ENCODE results near the gene MROH8.

The MROH8 gene

DNA sequence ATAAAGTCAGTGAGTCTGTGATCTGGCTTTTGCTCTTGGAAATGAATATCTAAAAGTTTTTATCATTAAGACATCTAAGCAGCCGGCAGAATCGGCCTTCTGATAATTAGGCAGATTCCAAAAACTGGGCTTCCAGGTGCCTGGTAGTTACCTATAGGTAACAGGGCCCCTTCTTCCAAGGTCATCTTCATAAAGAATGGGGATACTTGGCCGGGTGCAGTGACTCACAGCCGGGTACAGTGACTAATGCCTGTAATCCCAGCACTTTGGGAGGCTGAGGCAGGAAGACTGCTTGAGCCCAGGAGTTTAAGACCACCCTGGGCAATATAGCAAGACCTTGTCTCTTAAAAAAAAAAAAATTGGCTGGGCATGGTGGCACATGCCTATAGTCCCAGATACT, 70.7 kb downstream of the MROH8 start:
- Histone ChIP-seq H3K4me1 (ENCODE audit: control insufficient read depth, insufficient read depth, low read length) (no peaks in the 10 kb centered on the region), H3K27me3 (ENCODE audit: control insufficient read depth, insufficient read depth, low read length) (no peaks in the 10 kb centered on the region), H3K9ac (ENCODE audit: low read depth, low read length) (no peak overlapping the region), H3K36me3 (ENCODE audit: control insufficient read depth, insufficient read depth, low read length) (no peaks in the 10 kb centered on the region), H3K9me3 (ENCODE audit: control insufficient read depth, insufficient read depth, low read length) (no peaks in the 10 kb centered on the region), H3K4me3 (ENCODE audit: low read depth, low read length) (no peak overlapping the region)

DNA sequence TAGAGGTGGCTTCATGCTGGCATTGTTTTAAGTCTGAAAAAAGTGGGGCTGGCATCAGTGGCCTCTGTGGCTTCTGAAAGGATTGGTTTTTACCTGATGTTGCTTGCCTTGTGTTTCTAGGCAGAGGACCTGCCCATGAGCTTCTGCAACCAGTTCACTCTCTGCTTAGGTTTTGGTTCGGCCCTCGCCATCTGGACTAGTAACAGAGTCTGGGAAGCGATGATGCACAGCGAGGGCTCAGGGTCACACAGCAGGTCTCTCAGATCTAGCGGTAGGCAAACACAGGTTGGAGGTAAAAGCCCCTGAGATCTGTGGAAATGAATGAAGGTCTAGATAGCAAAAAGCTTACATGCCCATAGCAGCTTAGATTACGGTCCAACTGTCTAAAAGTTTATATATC, 76.8 kb downstream of the MROH8 start:
- Histone ChIP-seq H3K9ac (ENCODE audit: low read depth, low read length) (no peak overlapping the region), H3K4me1 (ENCODE audit: control insufficient read depth, insufficient read depth, low read length) (no peaks in the 10 kb centered on the region), H3K36me3 (ENCODE audit: control insufficient read depth, insufficient read depth, low read length) (no peaks in the 10 kb centered on the region), H3K9me3 (ENCODE audit: control insufficient read depth, insufficient read depth, low read length) (no peaks in the 10 kb centered on the region), H3K27me3 (ENCODE audit: control insufficient read depth, insufficient read depth, low read length) (no peaks in the 10 kb centered on the region), H3K4me3 (ENCODE audit: low read depth, low read length) (no peak overlapping the region)

DNA sequence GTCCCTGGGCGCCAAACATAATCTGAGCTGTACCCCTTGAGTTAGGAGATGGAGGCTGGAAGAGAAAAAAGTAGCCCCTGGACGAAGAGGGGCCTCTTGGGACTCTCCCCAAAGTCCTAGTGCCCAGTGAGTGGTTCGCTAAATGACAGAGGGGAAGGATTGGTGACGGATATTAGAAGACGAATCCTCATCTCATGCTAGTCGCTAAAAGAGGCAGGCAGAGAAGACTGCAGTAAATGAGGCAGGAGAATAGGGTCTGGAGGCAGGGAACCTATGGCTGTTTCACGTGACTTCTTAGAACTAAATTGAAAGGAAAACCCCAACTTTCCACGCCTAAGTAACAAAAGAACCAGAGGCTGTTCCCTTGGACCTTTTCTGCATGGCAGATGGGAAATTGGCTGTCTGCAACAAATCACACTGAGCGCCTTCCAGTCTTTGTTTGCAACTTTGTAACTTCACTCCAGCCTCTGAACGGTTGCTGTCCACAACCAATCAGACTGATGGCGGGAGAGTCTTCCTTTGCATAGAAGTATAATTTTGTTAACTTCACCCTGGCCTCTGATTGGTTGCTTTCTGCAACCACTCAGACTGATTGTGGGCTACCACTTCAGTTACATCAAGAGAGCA, 82.8 kb downstream of the MROH8 start:
- H3K4me1 ChIP-seq (ENCODE audit: control insufficient read depth, insufficient read depth, low read length), result peaks cover 4% of the 10 kb centered on the region
- H3K9me3 ChIP-seq (ENCODE audit: control insufficient read depth, insufficient read depth, low read length), result no peaks in the 10 kb centered on the region
- no peaks in the 10 kb centered on the region for H3K36me3 ChIP-seq (ENCODE audit: control insufficient read depth, insufficient read depth, low read length)
- peak overlapping the region; percentile 97 for H3K9ac ChIP-seq (ENCODE audit: low read depth, low read length)
- H3K27me3 ChIP-seq (ENCODE audit: control insufficient read depth, insufficient read depth, low read length), result no peaks in the 10 kb centered on the region
- H3K4me3 ChIP-seq (ENCODE audit: low read depth, low read length), result peak overlapping the region; percentile 68

DNA sequence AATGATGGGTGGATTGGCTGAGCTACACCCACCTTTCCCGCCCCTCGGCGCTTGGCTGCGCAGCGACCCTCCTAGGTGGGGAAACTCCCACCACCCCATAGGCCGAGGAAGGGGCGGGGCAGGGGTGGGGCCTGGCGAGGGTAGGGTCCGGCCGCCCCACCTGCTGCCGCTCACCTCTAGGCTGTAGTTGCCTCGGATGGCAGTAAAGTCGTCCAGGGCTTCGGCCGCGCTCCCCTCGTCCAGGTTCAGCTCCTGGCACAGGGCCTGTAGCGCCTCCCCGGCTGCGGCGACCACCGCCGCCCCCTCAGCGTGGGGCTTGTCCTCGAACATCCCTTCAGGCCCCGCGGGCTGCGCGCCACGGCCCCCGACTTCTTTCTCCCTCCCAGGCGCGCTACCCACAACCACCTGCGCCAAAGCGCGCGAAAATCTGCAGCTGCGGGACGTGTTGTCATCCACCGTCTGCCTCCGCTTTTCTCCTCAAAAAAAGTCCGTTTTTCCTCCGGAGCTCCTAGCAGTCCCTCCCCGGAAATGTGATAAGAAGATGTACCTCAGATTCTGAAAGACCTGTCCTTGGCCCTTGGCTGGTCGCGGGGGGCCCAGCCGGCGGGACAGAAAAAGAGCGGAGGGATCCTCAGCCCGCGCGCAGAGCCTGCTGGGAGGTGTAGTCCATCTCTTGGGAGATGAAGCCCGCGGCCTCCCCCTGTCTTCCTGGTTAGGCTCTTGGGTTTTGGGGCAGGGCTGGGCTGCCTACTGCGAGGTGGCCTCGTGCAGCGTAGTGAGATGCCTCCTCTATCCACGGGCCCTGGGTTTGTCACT, 83.5 kb downstream of the MROH8 start, which contains the start of gene RBL1:
Gene RBL1, minus strand, starts transcription at position 399 of the 816 bp plus-strand sequence. Its CDS starts 69 bp downstream, at position 330.
- Histone ChIP-seq H3K4me1 (ENCODE audit: control insufficient read depth, insufficient read depth, low read length) (peaks cover 4% of the 10 kb centered on the region), H3K4me3 (ENCODE audit: low read depth, low read length) (peak within 1 kb of the TSS; percentile 68), H3K36me3 (ENCODE audit: control insufficient read depth, insufficient read depth, low read length) (peaks cover 4% of the 10 kb centered on the region), H3K9me3 (ENCODE audit: control insufficient read depth, insufficient read depth, low read length) (no peaks in the 10 kb centered on the region), H3K27me3 (ENCODE audit: control insufficient read depth, insufficient read depth, low read length) (no peaks in the 10 kb centered on the region), H3K9ac (ENCODE audit: low read depth, low read length) (peak within 1 kb of the TSS; percentile 97)

DNA sequence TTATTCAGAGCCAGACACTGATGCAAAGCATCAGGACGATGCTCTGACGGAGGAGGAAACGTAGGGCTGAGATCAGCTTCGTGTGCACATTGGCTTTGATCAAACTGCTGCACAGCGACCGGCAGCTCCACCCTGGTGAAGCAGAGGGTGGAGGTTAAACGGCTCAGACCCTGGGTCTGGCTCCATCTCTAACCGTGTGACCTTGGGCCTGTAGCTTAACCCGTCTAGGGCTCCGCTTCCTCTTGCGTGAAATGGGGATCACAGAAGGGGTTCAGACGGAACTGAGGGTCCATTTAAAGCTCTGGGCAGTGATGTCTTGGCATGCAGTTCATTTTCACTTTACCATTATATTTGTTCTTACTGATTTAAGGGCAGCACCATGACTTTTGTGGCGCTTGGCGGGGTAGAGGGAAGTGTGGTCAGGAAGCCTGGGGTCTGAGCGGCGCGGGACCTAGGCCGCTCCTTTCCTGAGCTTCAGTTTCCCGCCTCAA, 84.2 kb downstream of the MROH8 start:
- peak overlapping the region; percentile 38 for H3K9ac ChIP-seq (ENCODE audit: low read depth, low read length)
- H3K9me3 ChIP-seq (ENCODE audit: control insufficient read depth, insufficient read depth, low read length), result no peaks in the 10 kb centered on the region
- H3K4me1 ChIP-seq (ENCODE audit: control insufficient read depth, insufficient read depth, low read length), result peaks cover 4% of the 10 kb centered on the region
- no peaks in the 10 kb centered on the region for H3K27me3 ChIP-seq (ENCODE audit: control insufficient read depth, insufficient read depth, low read length)
- H3K36me3 ChIP-seq (ENCODE audit: control insufficient read depth, insufficient read depth, low read length), result peaks cover 4% of the 10 kb centered on the region
- peak overlapping the region; percentile 68 for H3K4me3 ChIP-seq (ENCODE audit: low read depth, low read length)

DNA sequence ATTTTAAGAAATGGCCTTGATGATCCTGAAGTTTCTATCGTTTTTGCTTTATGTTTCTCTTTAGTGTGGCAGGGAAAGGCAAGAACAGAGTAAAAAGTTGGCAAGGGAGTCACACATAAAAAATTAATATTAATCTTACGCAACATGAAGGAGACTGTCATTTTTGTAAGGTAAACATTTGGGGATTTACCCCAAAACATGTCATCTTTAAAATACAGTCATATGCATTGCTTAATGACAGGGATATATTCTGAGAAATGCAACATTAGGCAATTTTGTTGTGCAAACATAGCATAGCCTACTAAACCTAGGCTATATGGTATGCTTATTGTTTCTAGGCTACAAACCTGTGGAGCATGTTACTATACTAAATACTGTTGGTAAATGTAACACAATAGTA, 88.9 kb downstream of the MROH8 start:
- Histone ChIP-seq H3K36me3 (ENCODE audit: control insufficient read depth, insufficient read depth, low read length) (peaks cover 9% of the 10 kb centered on the region), H3K9ac (ENCODE audit: low read depth, low read length) (no peak overlapping the region), H3K4me3 (ENCODE audit: low read depth, low read length) (no peak overlapping the region), H3K27me3 (ENCODE audit: control insufficient read depth, insufficient read depth, low read length) (no peaks in the 10 kb centered on the region), H3K4me1 (ENCODE audit: control insufficient read depth, insufficient read depth, low read length) (no peaks in the 10 kb centered on the region), H3K9me3 (ENCODE audit: control insufficient read depth, insufficient read depth, low read length) (no peaks in the 10 kb centered on the region)

DNA sequence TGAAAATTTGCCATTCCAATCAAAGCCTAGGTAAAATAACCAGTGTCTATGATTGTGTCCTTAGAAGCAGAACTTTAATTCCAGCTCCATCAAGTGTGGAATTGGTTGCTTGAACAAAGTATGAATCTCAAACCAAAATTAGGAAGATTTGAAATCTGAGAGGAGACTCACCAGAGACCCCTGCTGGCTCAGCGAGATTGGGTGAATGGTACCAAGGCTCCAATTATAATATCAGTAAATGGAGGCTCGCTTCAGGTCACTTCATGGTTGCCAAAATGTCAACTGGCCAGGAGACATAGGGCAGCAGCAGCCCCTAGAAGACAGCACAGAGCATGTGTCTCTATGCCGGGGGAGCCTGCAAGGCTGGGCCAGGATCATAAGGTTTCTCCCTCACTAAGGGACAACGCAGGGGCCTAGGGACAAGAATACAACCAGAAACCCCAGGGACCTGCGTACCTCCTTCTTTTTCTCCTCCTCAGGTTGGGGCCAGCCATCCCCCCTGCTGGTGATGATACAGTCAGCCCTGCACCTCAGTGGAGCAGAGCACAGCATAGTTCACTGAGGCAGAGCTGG, 97.5 kb downstream of the MROH8 start:
- H3K9me3 ChIP-seq (ENCODE audit: control insufficient read depth, insufficient read depth, low read length), result no peaks in the 10 kb centered on the region
- H3K4me1 ChIP-seq (ENCODE audit: control insufficient read depth, insufficient read depth, low read length), result no peaks in the 10 kb centered on the region
- no peaks in the 10 kb centered on the region for H3K27me3 ChIP-seq (ENCODE audit: control insufficient read depth, insufficient read depth, low read length)
- no peak overlapping the region for H3K4me3 ChIP-seq (ENCODE audit: low read depth, low read length)
- peaks cover 4% of the 10 kb centered on the region for H3K36me3 ChIP-seq (ENCODE audit: control insufficient read depth, insufficient read depth, low read length)
- H3K9ac ChIP-seq (ENCODE audit: low read depth, low read length), result no peak overlapping the region

DNA sequence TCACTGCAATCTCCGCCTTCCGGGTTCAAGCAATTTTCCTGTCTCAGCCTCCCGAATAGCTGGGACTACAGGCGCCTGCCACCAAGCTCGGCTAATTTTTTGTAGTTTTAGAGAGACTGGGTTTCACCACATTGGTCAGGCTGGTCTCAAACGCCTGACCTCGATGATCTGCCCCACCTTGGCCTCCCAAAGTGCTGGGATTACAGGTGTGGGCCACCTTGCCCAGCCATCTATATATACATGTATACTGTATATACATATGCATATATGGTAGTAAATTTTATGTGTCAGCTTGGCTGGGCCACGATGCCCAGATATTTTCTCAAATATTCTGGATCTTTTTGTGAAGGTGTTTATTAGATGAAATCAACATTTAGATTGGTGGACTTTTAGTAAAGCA, 102.3 kb downstream of the MROH8 start:
- no peaks in the 10 kb centered on the region for H3K4me1 ChIP-seq (ENCODE audit: control insufficient read depth, insufficient read depth, low read length)
- H3K4me3 ChIP-seq (ENCODE audit: low read depth, low read length), result no peak overlapping the region
- H3K27me3 ChIP-seq (ENCODE audit: control insufficient read depth, insufficient read depth, low read length), result no peaks in the 10 kb centered on the region
- H3K36me3 ChIP-seq (ENCODE audit: control insufficient read depth, insufficient read depth, low read length), result no peaks in the 10 kb centered on the region
- no peaks in the 10 kb centered on the region for H3K9me3 ChIP-seq (ENCODE audit: control insufficient read depth, insufficient read depth, low read length)
- H3K9ac ChIP-seq (ENCODE audit: low read depth, low read length), result no peak overlapping the region

DNA sequence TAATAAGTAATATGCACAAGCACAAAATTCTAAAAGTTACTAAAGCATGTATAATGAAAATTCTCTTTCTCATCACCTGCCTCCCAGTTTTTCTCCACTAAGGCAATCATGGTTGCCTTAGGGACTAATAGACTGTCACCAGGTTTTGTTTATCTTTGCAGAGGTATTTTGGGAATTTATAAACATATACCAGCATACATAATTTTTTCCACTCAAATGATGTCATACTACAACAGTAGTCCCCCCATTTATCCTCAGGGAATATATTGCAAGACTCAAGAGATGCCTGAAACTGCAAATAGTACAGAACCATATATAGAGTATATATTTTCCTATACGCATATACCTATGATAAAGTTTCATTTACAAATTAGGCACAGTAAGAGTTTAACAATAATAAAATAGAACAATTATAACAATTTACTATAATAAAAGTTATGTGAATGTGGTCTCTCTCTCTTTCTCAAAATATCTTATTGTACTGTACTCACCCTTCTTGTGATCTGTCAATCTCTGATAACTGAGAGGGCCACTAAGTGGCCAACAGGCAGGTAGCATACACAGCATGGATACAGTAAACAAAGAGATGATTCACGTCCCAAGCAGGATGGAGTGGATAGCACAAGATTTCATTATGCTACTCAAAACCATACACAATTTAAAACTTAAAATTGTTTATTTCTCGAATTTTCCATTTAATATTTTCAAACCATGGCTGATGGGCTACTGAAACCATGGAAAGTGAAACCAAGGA, 103.2 kb downstream of the MROH8 start:
- Histone ChIP-seq H3K9ac (ENCODE audit: low read depth, low read length) (no peak overlapping the region), H3K27me3 (ENCODE audit: control insufficient read depth, insufficient read depth, low read length) (no peaks in the 10 kb centered on the region), H3K4me3 (ENCODE audit: low read depth, low read length) (no peak overlapping the region), H3K4me1 (ENCODE audit: control insufficient read depth, insufficient read depth, low read length) (no peaks in the 10 kb centered on the region), H3K9me3 (ENCODE audit: control insufficient read depth, insufficient read depth, low read length) (no peaks in the 10 kb centered on the region), H3K36me3 (ENCODE audit: control insufficient read depth, insufficient read depth, low read length) (no peaks in the 10 kb centered on the region)

DNA sequence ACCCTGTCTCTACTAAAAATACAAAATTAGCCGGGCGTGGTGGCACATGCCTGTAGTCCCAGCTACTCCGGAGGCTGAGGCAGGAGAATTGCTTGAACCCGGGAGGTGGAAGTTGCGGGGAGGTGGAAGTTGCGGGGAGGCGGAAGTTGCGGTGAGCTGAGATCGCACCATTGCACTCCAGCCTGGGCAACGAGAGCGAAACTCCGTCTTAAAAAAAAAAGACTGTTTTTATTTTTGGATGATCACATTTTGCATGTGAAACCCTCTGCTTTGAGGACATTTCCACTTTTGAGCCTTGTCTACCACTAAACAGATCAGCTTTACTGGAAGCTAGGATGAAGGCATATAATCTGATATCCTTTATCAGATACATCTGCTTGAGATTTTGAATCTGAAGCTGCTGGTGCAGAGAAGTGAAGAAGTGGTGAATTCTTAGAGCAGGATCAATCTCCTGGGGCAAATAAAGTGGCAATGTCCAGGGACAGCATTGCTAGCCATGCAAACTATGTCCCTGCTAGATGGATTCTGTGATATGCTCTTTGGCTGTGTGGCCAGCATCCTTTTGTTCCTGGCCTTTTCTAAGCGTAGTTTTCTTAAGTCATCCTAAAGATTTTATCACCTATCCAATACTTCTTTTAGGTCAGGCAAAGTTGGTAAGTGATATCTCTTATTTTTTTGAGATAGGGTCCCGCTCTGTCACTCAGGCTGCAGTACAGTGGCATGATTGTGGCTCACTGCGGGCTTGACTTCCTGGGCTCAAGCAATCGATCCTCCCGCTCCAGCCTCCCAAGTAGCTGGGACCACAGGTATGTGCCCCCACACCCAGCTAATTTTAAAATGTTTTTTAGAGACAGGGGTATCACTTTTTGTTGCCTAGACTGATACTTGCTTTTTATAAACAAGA, 106.8 kb downstream of the MROH8 start:
- H3K36me3 ChIP-seq (ENCODE audit: control insufficient read depth, insufficient read depth, low read length), result no peaks in the 10 kb centered on the region
- no peaks in the 10 kb centered on the region for H3K27me3 ChIP-seq (ENCODE audit: control insufficient read depth, insufficient read depth, low read length)
- H3K9me3 ChIP-seq (ENCODE audit: control insufficient read depth, insufficient read depth, low read length), result no peaks in the 10 kb centered on the region
- H3K9ac ChIP-seq (ENCODE audit: low read depth, low read length), result no peak overlapping the region
- no peak overlapping the region for H3K4me3 ChIP-seq (ENCODE audit: low read depth, low read length)
- H3K4me1 ChIP-seq (ENCODE audit: control insufficient read depth, insufficient read depth, low read length), result no peaks in the 10 kb centered on the region

DNA sequence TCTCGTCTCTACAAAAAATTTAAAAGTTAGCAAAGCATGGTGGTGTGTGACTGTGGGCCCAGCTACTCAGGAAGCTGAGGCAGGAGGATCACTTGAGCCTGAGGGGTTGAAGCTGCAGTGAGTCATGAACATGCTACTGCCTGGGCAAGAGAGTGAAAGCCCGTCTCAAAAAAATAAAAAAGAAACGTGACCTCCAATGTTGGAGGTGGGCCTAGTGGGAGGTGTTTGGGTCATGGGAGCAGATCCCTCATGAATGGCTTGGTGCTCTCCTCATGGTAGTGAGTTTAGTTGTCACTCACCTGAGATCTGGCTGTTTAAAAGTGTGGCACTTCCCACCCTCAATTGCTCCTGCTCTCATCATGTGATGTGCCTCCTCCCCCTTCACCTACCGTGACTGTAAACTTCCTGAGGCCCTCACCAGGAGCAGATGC, 107.9 kb downstream of the MROH8 start:
- H3K36me3 ChIP-seq (ENCODE audit: control insufficient read depth, insufficient read depth, low read length), result peaks cover 2% of the 10 kb centered on the region
- H3K4me1 ChIP-seq (ENCODE audit: control insufficient read depth, insufficient read depth, low read length), result no peaks in the 10 kb centered on the region
- H3K4me3 ChIP-seq (ENCODE audit: low read depth, low read length), result no peak overlapping the region
- no peaks in the 10 kb centered on the region for H3K9me3 ChIP-seq (ENCODE audit: control insufficient read depth, insufficient read depth, low read length)
- H3K27me3 ChIP-seq (ENCODE audit: control insufficient read depth, insufficient read depth, low read length), result no peaks in the 10 kb centered on the region
- H3K9ac ChIP-seq (ENCODE audit: low read depth, low read length), result no peak overlapping the region
